Activated naive CD4-positive, alpha-beta T cell treated with anti-CD3 and anti-CD28 coated beads for 36 hours (primary cell): ENCODE results near the gene TPRN. TPM values are rescaled to one million over a fixed set of nuclear protein-coding genes. Genes with fewer than 3 reads are reported as not detected.
A peak's percentile ranks its signal among the peaks of the same experiment; 100 is the strongest.
"Not testable (repeated sequence)": the region's sequence is repeated elsewhere in the genome, so short reads cannot be mapped to it uniquely, and the experiment has no call there.

Experiments
- CTCF ChIA-PET: fragments of 350-600 bp; sonication (Branson Sonifier 250); formaldehyde crosslinking; loops from one replicate; lab custom pipeline; 2021; ENCODE audit warnings: antibody characterized with exemption; lab: Charles Lee
- DNase-seq: peaks from one replicate; pipeline ENCODE4 v3.0.0-alpha.2; 2020
- H3K27ac Mint-ChIP-seq: one replicate; pipeline ENCODE4 v1.8.0; 2021; ENCODE audit warnings: mild to moderate bottlenecking, mixed read lengths
- H3K27me3 Mint-ChIP-seq: one replicate; pipeline ENCODE4 v1.8.0; 2021; ENCODE audit warnings: low read depth, mixed read lengths
- H3K36me3 Mint-ChIP-seq: one replicate; pipeline ENCODE4 v1.8.0; 2021; ENCODE audit warnings: low read depth, mixed read lengths
- H3K4me1 Mint-ChIP-seq: one replicate; pipeline ENCODE4 v1.8.0; 2021; ENCODE audit warnings: low read depth, mixed read lengths
- H3K4me3 Mint-ChIP-seq: one replicate; pipeline ENCODE4 v1.8.0; 2021; ENCODE audit warnings: mild to moderate bottlenecking, moderate library complexity, mixed read lengths
- H3K9me3 Mint-ChIP-seq: one replicate; pipeline ENCODE4 v1.8.0; 2021; ENCODE audit warnings: mixed read lengths
- intact Hi-C: fragments of 100-400 bp; cut with micrococcal nuclease; formaldehyde crosslinking; loops from one replicate; pipeline ENCODE4 v1.15.1; 2023
- total RNA-seq, 2 experiments: library from RNA; stranded (reverse); gene quantifications; one replicate each; pipeline ENCODE4 v1.2.3, GENCODE V29; 2021

TPRN gene
- total RNA-seq, 2 experiments from 2014 or later: 2.1 to 2.6 TPM

GRCh38 chr9:137241490-137242268 is 41.1 kb upstream of the TPRN start:
- H3K4me1 Mint-ChIP-seq: peaks cover 32% of the 10 kb centered on the region
- CTCF ChIA-PET: interaction anchor here (1.2 kb wide), 1 partner anchor 293 kb away, joined by 3 read pairs; no protein-coding TSS in a partner anchor
- H3K27ac Mint-ChIP-seq: peak overlapping the region; percentile 74
- no peaks in the 10 kb centered on the region for H3K9me3 Mint-ChIP-seq
- peak; percentile 73 for DNase-seq
- H3K36me3 Mint-ChIP-seq: peaks cover 22% of the 10 kb centered on the region
- peak overlapping the region; percentile 79 for H3K4me3 Mint-ChIP-seq
- no peaks in the 10 kb centered on the region for H3K27me3 Mint-ChIP-seq
- intact Hi-C loops: loop anchor here (1.0 to 10.0 kb wide), 8 partner anchors 14 to 829 kb away; partner anchors contain the start of genes ANAPC2, ENTR1, NELFB and PMPCA

GRCh38 chr9:137240841-137241489 is 40.4 kb upstream of the TPRN start, which contains the start of gene TUBB4B:
TUBB4B (plus strand) TSS chr9:137241287; CDS start chr9:137241361, 74 bp downstream.
- H3K4me3 Mint-ChIP-seq: peak within 1 kb of the TSS; percentile 88

GRCh38 chr9:137240318-137240840 is 39.8 kb upstream of the TPRN start:
- CTCF ChIA-PET: interaction anchor here (1.1 kb wide), 1 partner anchor 111 kb away, joined by 3 read pairs; no protein-coding TSS in a partner anchor
- Mint-ChIP-seq H3K9me3 (no peaks in the 10 kb centered on the region), H3K27ac (no peak overlapping the region), H3K36me3 (peaks cover 22% of the 10 kb centered on the region), H3K4me1 (peaks cover 34% of the 10 kb centered on the region), H3K4me3 (peak overlapping the region; percentile 75), H3K27me3 (no peaks in the 10 kb centered on the region)
- intact Hi-C loops: loop anchor here (5.0 to 10.0 kb wide), 4 partner anchors 38 to 828 kb away; partner anchors contain the start of genes ANAPC2, ENTR1, PMPCA and SEC16A
- DNase-seq: peak; percentile 57

More at GRCh38 chr9:137240841-137241489, 40.4 kb upstream of the TPRN start, which contains the start of gene TUBB4B:
- CTCF ChIA-PET: interaction anchor here (1.1 kb wide), 1 partner anchor 111 kb away, joined by 3 read pairs; no protein-coding TSS in a partner anchor
- intact Hi-C loops: loop anchor here (1.0 to 10.0 kb wide), 8 partner anchors 14 to 829 kb away; partner anchors contain the start of genes ANAPC2, ENTR1, NELFB and PMPCA
- peak within 1 kb of the TSS; percentile 94 for H3K27ac Mint-ChIP-seq
- peaks cover 34% of the 10 kb centered on the region for H3K4me1 Mint-ChIP-seq
- no peaks in the 10 kb centered on the region for H3K27me3 Mint-ChIP-seq
- DNase-seq: peak; percentile 99
- no peaks in the 10 kb centered on the region for H3K9me3 Mint-ChIP-seq
- peaks cover 22% of the 10 kb centered on the region for H3K36me3 Mint-ChIP-seq

- not testable (repeated sequence) for H3K9me3 Mint-ChIP-seq, DNase-seq, H3K27me3 Mint-ChIP-seq
- CTCF ChIA-PET: interaction anchor here (0.6 to 1.9 kb wide), 3 partner anchors 13 to 181 kb away, joined by 3 to 7 read pairs (median 5); partner anchors contain the start of gene RNF224
- peaks cover 22% of the 10 kb centered on the region for H3K36me3 Mint-ChIP-seq
- peak overlapping the region; percentile 61 for H3K27ac Mint-ChIP-seq
- H3K4me1 Mint-ChIP-seq: peaks cover 37% of the 10 kb centered on the region
- peak overlapping the region; percentile 75 for H3K4me3 Mint-ChIP-seq
- intact Hi-C loops: loop anchor here (5.0 to 10.0 kb wide), 5 partner anchors 37 to 827 kb away; partner anchors contain the start of genes ANAPC2, ENTR1, NPDC1 and PMPCA
Observed at GRCh38 chr9:137239541-137240200, 39.1 kb upstream of the TPRN start.

GRCh38 chr9:137237759-137238726 is 37.5 kb upstream of the TPRN start:
- Mint-ChIP-seq H3K4me3 (no peak overlapping the region), H3K4me1 (peaks cover 33% of the 10 kb centered on the region), H3K36me3 (peaks cover 18% of the 10 kb centered on the region), H3K9me3 (no peaks in the 10 kb centered on the region), H3K27me3 (no peaks in the 10 kb centered on the region), H3K27ac (no peak overlapping the region)
- intact Hi-C loops: loop anchor here (5.0 kb wide), 1 partner anchor 191 kb away; the partner anchor contains the start of gene NPDC1
- CTCF ChIA-PET: interaction anchor here (0.6 to 2.6 kb wide), 8 partner anchors 9 to 142 kb away, joined by 3 to 17 read pairs (median 4); partner anchors contain the start of genes RNF208 and RNF224
- no peak for DNase-seq

GRCh38 chr9:137236936-137237421 is 36.4 kb upstream of the TPRN start:
- Mint-ChIP-seq H3K4me1 (peaks cover 23% of the 10 kb centered on the region), H3K27ac (no peak overlapping the region), H3K4me3 (no peak overlapping the region), H3K27me3 (no peaks in the 10 kb centered on the region), H3K9me3 (no peaks in the 10 kb centered on the region), H3K36me3 (peaks cover 8% of the 10 kb centered on the region)
- CTCF ChIA-PET: interaction anchor here (0.7 to 2.6 kb wide), 26 partner anchors 10 to 698 kb away, joined by 3 to 22 read pairs (median 4); partner anchors contain the start of genes ANAPC2, NELFB, RNF208 and RNF224
- intact Hi-C loops: loop anchor here (1.0 to 5.0 kb wide), 2 partner anchors 119 to 190 kb away; partner anchors contain the start of gene NPDC1
- DNase-seq: no peak

GRCh38 chr9:137236238-137236935 is 35.8 kb upstream of the TPRN start:
- no peak overlapping the region for H3K27ac Mint-ChIP-seq
- peak; percentile 94 for DNase-seq
- H3K36me3 Mint-ChIP-seq: peaks cover 5% of the 10 kb centered on the region
- no peaks in the 10 kb centered on the region for H3K27me3 Mint-ChIP-seq
- H3K9me3 Mint-ChIP-seq: no peaks in the 10 kb centered on the region
- intact Hi-C loops: loop anchor here (1.0 to 5.0 kb wide), 2 partner anchors 118 to 189 kb away; partner anchors contain the start of gene NPDC1
- CTCF ChIA-PET: interaction anchor here (0.6 to 2.6 kb wide), 27 partner anchors 9 to 697 kb away, joined by 3 to 22 read pairs (median 4); partner anchors contain the start of genes ANAPC2, NELFB, RNF208 and RNF224
- peaks cover 23% of the 10 kb centered on the region for H3K4me1 Mint-ChIP-seq
- H3K4me3 Mint-ChIP-seq: no peak overlapping the region

GRCh38 chr9:137235424-137236237 is 35.1 kb upstream of the TPRN start:
- Mint-ChIP-seq H3K4me1 (peaks cover 23% of the 10 kb centered on the region), H3K27ac (no peak overlapping the region), H3K36me3 (peaks cover 2% of the 10 kb centered on the region), H3K9me3 (no peaks in the 10 kb centered on the region), H3K4me3 (no peak overlapping the region), H3K27me3 (no peaks in the 10 kb centered on the region)
- CTCF ChIA-PET: interaction anchor here (1.1 to 2.6 kb wide), 16 partner anchors 9 to 458 kb away, joined by 3 to 22 read pairs (median 6); partner anchors contain the start of genes NELFB, RNF208, RNF224 and SSNA1
- no peak for DNase-seq
- intact Hi-C loops: loop anchor here (1.0 to 5.0 kb wide), 2 partner anchors 117 to 188 kb away; partner anchors contain the start of gene NPDC1
